Kidney (tissue), 14 donors: Measurements from ENCODE around the gene FAR2. TPM values are rescaled to one million over a fixed set of nuclear protein-coding genes. Genes with fewer than 3 reads are reported as not detected.

ENCODE experiments used
- DNase-seq, 5 donors: peaks; one replicate each; pipeline ENCODE4 v3.0.0-alpha.2; 2013 to 2020
- FAIRE-seq: peaks from 2 replicates; lab custom pipeline; 2012; peaks lifted over from hg19 to GRCh38; lab: Jason Lieb, UNC
- H3K27ac ChIP-seq, 2 donors: one replicate each; pipeline ENCODE4 v1.7.0; 2013; ENCODE audit warnings: low read depth in 2 of 2, low read length in 2 of 2, inconsistent platforms in 1 of 2
- H3K27me3 ChIP-seq: one replicate; pipeline ENCODE4 v1.7.1; 2013; ENCODE audit warnings: low read length, inconsistent platforms; ENCODE audit not compliant: control insufficient read depth, insufficient read depth
- H3K36me3 ChIP-seq, 3 donors: one replicate each; pipeline versions ENCODE4 v1.7.0 to v1.7.1; 2013; ENCODE audit warnings: low read length in 3 of 3, control low read depth in 1 of 3, inconsistent platforms in 1 of 3; ENCODE audit not compliant: insufficient read depth in 3 of 3, control insufficient read depth in 2 of 3
- H3K4me1 ChIP-seq, 3 donors: one replicate each; pipeline versions ENCODE4 v1.7.0 to v1.7.1; 2013; ENCODE audit warnings: low read length in 3 of 3, inconsistent platforms in 1 of 3, low read depth in 1 of 3; ENCODE audit not compliant: control insufficient read depth in 2 of 3, insufficient read depth in 2 of 3
- H3K4me3 ChIP-seq, 3 donors: one replicate each; pipeline versions ENCODE4 v1.7.0 to v1.8.1; 2013; ENCODE audit warnings: low read length in 3 of 3, control low read depth in 1 of 3, inconsistent platforms in 1 of 3
- H3K9ac ChIP-seq, 3 donors: one replicate each; pipeline versions ENCODE4 v1.7.0 to v1.7.1; 2013; ENCODE audit warnings: low read length in 3 of 3, control low read depth in 1 of 3, inconsistent platforms in 1 of 3
- H3K9me3 ChIP-seq, 3 donors: one replicate each; pipeline versions ENCODE4 v1.7.0 to v1.7.1; 2013; ENCODE audit warnings: low read length in 3 of 3, control low read depth in 1 of 3, inconsistent platforms in 1 of 3; ENCODE audit not compliant: control insufficient read depth in 2 of 3, insufficient read depth in 1 of 3
- CTCF ChIP-seq: IDR thresholded peaks from 3 replicates; pipeline ENCODE4 v1.5.1; 2012; ENCODE audit warnings: mild to moderate bottlenecking, moderate library complexity, borderline replicate concordance; ENCODE audit not compliant: insufficient read depth; ENCODE audit errors: extremely low read depth
- intact Hi-C: fragments of 100-400 bp; cut with DNase I; formaldehyde crosslinking; loops from one replicate; pipeline ENCODE4 v1.11.1; 2022
- polyA plus RNA-seq: library from polyadenylated mRNA; stranded (reverse); fragments of 350-450 nt; fragmentation: Illumina TruSeq; extraction: RNeasy Lipid Tissue Mini Kit (QIAGEN cat#74804); gene quantifications from one replicate; pipeline ENCODE4 v1.2.3, GENCODE V29; 2014; ENCODE audit warnings: low read depth, low replicate concordance; ENCODE audit not compliant: insufficient read depth
- total RNA-seq: library from RNA; stranded (reverse); fragmentation: NEBNext Ultra II Directional; extraction: Animal tissue kit (Norgen Biotek cat#: 25700); gene quantifications from one replicate; pipeline ENCODE4 v1.2.1, GENCODE V29; 2021
- donor health status: control.
- donor health status: control.
- donor health status: control.
- donor health status: control.
- donor health status: control.
- donor health status: DM: yes; HTN: yes; CAD: no.
- donor health status: Normal renal cell carcinoma (clear cell type).

Gene FAR2
- total and polyA plus RNA-seq, 2 donors from 2014 or later, result 3.1 to 11.5 TPM

- no peak for TF ChIP-seq CTCF
- Histone ChIP-seq H3K27ac (no peak overlapping the region), H3K4me3 (no peak overlapping the region), H3K9me3 (no peaks in the 10 kb centered on the region), H3K36me3 (no peaks in the 10 kb centered on the region), H3K4me1 (no peaks in the 10 kb centered on the region), H3K27me3 (no peaks in the 10 kb centered on the region), H3K9ac (no peak overlapping the region)
- no peak for FAIRE-seq
- intact Hi-C loops, result no loop called here
- no peak for DNase-seq
These were observed 165.3 kb downstream of the FAR2 start for GRCh38 chr12:29314416-29314815.

GRCh38 chr12:29316752-29317151 lies 167.7 kb downstream of the FAR2 start:
- Histone ChIP-seq H3K27me3 (no peaks in the 10 kb centered on the region), H3K36me3 (no peaks in the 10 kb centered on the region), H3K9me3 (no peaks in the 10 kb centered on the region), H3K9ac (no peak overlapping the region), H3K4me3 (no peak overlapping the region), H3K4me1 (no peaks in the 10 kb centered on the region), H3K27ac (no peak overlapping the region)
- FAIRE-seq (no peak), DNase-seq (peak in 1 of 5 donors; percentile 7)
- intact Hi-C loops, result no loop called here
- TF ChIP-seq CTCF, result no peak

- H3K27me3 ChIP-seq, result no peaks in the 10 kb centered on the region
- no peak overlapping the region for H3K27ac ChIP-seq
- H3K9ac ChIP-seq, result no peak overlapping the region
- TF ChIP-seq CTCF, result peak; percentile 75
- no peaks in the 10 kb centered on the region for H3K9me3 ChIP-seq
- intact Hi-C loops, result no loop called here
- H3K36me3 ChIP-seq, result no peaks in the 10 kb centered on the region
- FAIRE-seq (peak; percentile 73), DNase-seq (peak in 4 of 5 donors; percentile 30 to 85 (median 59))
- H3K4me1 ChIP-seq, result no peaks in the 10 kb centered on the region
- H3K4me3 ChIP-seq, result no peak overlapping the region
These were observed 168.7 kb downstream of the FAR2 start for GRCh38 chr12:29317556-29318363.
